HEK293 (cell line): Measurements from ENCODE around the gene NR1H3.

Source experiments
- ATF2 ChIP-seq: fragments of 450-650 bp; formaldehyde crosslinking; IDR thresholded peaks from 2 replicates; pipeline ENCODE4 v1.5.1; 2016; ENCODE audit warnings: missing biosample characterization, missing genetic modification characterization, low read depth
- CTCF ChIP-seq: fragments of 450-650 bp; formaldehyde crosslinking; IDR thresholded peaks from 2 replicates; pipeline ENCODE4 v1.5.1; 2016; ENCODE audit warnings: missing biosample characterization, missing genetic modification characterization
- MEIS1 ChIP-seq: sonication (generic); formaldehyde crosslinking; IDR thresholded peaks from 2 replicates; pipeline ENCODE4 v1.8.1; 2022; ENCODE audit warnings: missing genetic modification reagents, mild to moderate bottlenecking, borderline replicate concordance
- RBAK ChIP-seq: fragments of 450-650 bp; formaldehyde crosslinking; IDR thresholded peaks from 2 replicates; pipeline ENCODE4 v1.5.1; 2016; ENCODE audit warnings: missing biosample characterization, missing genetic modification characterization
- REST ChIP-seq: fragments of 450-650 bp; formaldehyde crosslinking; IDR thresholded peaks from 2 replicates; pipeline ENCODE4 v1.5.1; 2016; ENCODE audit warnings: missing biosample characterization, missing genetic modification characterization
- SCRT1 ChIP-seq: fragments of 450-650 bp; formaldehyde crosslinking; IDR thresholded peaks from 2 replicates; pipeline ENCODE4 v1.5.1; 2016; ENCODE audit warnings: missing biosample characterization, missing genetic modification characterization, borderline replicate concordance
- ZBTB20 ChIP-seq: fragments of 450-650 bp; formaldehyde crosslinking; IDR thresholded peaks from 2 replicates; pipeline ENCODE4 v1.5.1; 2016; ENCODE audit warnings: missing biosample characterization, missing genetic modification characterization
- ZBTB44 ChIP-seq: fragments of 450-650 bp; IDR thresholded peaks from 2 replicates; pipeline ENCODE4 v1.5.1; 2018; ENCODE audit warnings: missing biosample characterization, mild to moderate bottlenecking, missing genetic modification characterization
- ZBTB7A ChIP-seq: fragments of 450-650 bp; formaldehyde crosslinking; IDR thresholded peaks from 2 replicates; pipeline ENCODE4 v1.5.1; 2016; ENCODE audit warnings: low read depth, missing biosample characterization, missing genetic modification characterization
- ZNF121 ChIP-seq: fragments of 450-650 bp; formaldehyde crosslinking; IDR thresholded peaks from 2 replicates; pipeline ENCODE4 v1.5.1; 2016; ENCODE audit warnings: missing biosample characterization, missing genetic modification characterization
- ZNF223 ChIP-seq: fragments of 450-650 bp; formaldehyde crosslinking; IDR thresholded peaks from 2 replicates; pipeline ENCODE4 v1.5.1; 2016; ENCODE audit warnings: missing biosample characterization, missing genetic modification characterization
- ZNF529 ChIP-seq: fragments of 450-650 bp; formaldehyde crosslinking; IDR thresholded peaks from 2 replicates; pipeline ENCODE4 v1.5.1; 2017; ENCODE audit warnings: missing genetic modification characterization, missing biosample characterization; ENCODE audit not compliant: insufficient replicate concordance
- ZNF792 ChIP-seq: fragments of 450-650 bp; formaldehyde crosslinking; IDR thresholded peaks from 2 replicates; pipeline ENCODE4 v1.5.1; 2016; ENCODE audit warnings: missing biosample characterization, missing genetic modification characterization

- TF ChIP-seq CTCF (tag by site-specific recombination) = no peak
- no peak for TF ChIP-seq ZBTB44 (tag by site-specific recombination)
- no peak for TF ChIP-seq MEIS1 (CRISPR knock-in tag)
- TF ChIP-seq ZNF529 (tag by site-specific recombination) = no peak
- TF ChIP-seq ZBTB20 (tag by site-specific recombination) = no peak
- no peak for TF ChIP-seq ZNF121
- no peak for TF ChIP-seq ZBTB7A (tag by site-specific recombination)
- no peak for TF ChIP-seq REST (tag by site-specific recombination)
- TF ChIP-seq RBAK (tag by site-specific recombination) = no peak
- no peak for TF ChIP-seq SCRT1 (tag by site-specific recombination)
- no peak for TF ChIP-seq ZNF223 (tag by site-specific recombination)
- TF ChIP-seq ATF2 (tag by site-specific recombination) = no peak
- TF ChIP-seq ZNF792 = no peak
Measured at GRCh38 chr11:47318166-47318565, 60.4 kb downstream of the NR1H3 start.
